HG02981 (cell line): ENCODE data around the gene INTS6.

Experiments used
- ATAC-seq: cut with Tn5 transposase; IDR thresholded peaks from one replicate; pipeline ENCODE4 v1.9.1; 2021; ENCODE audit warnings: mild to moderate bottlenecking, moderate library complexity; ENCODE audit not compliant: unreplicated experiment

The INTS6 gene

DNA sequence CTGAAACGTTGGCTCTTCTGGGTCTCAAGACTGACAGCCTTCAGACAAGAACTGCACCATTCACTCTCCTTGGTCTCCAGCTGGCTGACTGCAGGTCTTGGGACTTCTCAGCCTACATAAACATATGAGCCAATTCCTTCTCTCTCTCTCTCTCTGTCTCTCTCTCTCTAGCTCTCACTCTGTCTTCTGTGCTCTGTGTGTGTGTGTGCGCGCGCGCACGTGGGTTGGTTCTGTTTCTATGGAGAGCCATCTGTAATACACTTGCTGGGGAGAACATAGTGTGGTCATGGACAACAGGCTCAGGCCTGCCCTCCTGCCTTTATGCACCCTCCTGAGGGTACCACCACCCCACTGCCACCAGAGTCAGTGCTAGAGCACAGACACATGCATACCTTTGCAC is 127.0 kb downstream of the INTS6 start:
- ATAC-seq, result no peak

DNA sequence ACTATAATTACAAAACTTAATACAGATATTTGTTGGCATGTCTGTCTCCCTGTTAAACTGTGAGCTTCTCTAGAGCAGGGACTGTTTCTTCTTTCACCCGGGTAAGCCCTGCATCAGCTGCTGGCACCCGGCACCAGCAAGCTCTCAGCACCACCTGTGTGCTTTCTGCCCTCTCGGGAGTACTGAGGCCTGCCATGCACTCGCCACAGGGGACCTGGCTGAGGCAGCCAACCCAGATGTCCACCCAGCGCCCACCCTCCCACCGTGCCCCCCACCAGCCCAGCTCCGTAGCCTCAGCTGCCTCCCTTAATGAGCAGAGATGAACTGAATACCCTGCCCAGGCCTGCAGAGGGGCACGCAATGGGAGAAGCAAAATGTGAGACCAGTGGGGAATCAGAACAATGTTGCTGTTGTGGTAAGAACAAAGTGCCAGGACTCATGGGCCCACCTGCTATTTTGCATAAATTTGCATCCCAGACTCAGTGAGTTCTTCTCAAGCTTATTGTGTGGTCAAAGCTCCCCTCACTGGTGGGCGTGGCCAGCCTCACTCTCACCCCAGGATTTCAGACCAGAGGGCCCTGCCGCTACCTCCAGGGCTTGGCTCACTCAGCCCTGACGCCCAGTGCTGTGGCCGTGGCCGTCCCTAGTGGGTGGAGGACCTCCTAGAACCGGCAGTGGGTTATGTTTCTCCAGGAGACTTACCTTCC is 128.0 kb downstream of the INTS6 start:
- ATAC-seq, result no peak

DNA sequence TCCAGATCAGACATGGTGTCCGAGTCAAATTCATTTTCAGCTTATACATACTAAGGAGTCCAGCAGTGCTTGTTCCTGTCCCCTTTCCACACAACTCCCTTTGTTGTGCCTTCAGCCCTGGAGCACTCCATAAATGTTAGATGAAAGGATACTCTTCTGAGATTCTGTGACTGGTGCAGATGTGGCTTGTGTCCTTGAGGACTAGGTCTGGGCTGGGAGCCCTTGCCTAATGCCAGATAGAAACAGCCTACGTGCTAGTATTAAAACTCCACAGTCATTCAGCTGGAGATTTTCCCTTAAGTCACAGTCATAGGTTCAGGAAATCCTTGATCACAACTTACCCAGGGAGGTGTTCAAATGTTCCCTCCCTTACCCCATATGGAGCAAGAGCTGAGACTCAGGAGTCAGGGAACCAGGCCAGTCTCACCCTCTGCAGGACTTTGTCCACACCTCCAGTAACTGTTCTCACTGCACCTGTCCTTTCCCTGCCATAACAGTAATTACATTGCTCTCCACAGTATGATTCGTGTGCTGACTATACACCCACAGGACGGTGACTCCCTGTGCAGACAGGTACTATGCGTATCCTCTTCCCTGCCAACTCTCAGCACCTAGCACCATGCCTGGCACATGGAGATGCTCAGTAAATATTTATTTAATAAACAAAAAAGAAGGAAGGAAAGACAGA is 128.9 kb downstream of the INTS6 start:
- no peak for ATAC-seq

DNA sequence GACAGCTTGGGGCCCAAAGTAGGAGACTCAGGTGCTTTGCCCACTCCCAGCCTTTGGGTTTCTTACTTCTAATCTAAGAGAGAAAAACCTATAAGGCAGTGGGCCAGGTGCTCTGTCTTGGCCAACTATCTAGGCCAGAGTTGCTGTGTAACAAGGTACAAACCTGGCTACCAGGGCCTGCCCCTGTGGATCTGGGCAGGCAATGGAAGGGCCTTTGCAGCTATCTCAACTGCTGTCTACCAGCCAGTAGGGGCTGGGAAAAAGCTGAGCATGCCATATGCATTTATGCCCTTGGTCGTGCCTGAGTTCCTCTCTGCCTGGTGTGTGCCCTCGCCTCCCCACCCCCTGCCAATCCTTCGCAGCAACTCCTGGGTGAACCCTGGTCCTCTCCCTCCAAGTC is 130.0 kb downstream of the INTS6 start:
- no peak for ATAC-seq

DNA sequence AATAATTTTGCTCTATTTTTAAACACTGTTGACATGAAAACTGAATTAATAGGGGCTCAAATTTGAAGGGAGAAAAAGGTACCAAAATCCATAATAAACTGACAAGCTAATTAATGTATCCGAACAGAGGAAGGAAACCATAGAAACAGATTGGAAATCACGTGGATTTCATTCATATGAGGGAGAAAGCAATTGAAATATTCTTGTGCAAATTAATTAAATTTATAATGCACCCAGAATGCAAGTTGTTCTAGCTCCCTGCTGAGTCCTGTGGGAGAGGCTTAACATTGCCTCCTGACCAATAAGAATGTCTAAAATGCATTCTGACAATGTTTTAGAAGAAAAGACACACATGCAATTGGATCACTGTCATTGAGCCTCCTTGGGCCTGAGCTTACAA is 131.0 kb downstream of the INTS6 start:
- no peak for ATAC-seq

DNA sequence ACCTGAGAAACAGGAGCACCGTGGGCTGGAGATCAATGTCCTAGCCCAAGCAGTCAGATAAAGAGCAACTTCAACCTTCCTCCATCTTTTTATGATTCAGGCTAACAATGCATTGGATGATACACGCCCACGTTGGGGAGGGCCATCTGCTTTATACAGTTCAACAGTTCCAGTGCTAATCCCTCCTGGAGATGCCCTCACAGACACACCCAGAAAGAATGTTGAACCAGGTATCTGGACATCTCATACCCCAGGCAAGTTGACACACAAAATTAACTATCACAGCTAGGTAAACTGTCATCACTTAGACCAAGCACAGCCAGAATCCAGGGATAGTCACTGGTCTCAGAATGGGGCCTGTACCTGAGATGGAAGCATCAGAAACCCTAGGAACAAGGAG is 134.0 kb downstream of the INTS6 start:
- ATAC-seq, result no peak

DNA sequence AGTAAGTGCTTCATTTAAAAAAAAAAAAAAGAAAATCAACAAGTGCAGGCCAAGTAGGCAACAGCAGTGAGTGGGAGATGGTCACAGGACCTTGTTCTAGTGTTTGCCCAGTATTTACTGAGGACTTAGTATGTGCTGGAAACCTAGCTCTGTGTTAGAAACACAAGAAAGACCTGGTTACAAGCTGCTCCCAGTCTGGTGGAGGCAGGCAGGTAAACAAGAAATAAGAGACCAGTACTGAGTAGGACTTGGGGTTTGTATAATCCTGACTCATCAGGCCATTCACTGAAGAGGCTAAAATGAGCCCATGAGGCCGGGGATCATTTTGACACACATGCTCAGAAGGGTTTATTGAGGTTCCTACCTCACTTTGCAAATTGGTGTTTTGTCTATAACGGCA is 134.8 kb downstream of the INTS6 start:
- no peak for ATAC-seq

DNA sequence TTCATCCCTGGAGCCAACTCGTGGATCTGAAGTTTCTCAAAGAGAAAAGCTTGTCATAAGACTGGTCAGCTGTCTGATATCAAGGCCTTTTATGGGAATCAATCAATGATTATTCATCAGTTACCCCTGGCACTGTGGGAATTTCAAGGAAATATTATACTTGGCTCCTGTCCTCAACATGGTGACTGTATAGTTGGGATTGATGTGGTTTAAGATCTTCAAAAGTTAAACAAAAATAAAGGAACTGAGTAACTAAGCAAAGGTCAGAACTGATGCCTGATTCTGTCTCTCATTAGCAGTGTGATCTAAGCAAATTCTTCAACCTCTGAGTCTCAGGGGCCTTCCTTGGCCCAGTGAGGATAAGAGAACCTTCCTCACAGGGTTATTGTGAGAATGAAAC is 135.6 kb downstream of the INTS6 start:
- no peak for ATAC-seq

DNA sequence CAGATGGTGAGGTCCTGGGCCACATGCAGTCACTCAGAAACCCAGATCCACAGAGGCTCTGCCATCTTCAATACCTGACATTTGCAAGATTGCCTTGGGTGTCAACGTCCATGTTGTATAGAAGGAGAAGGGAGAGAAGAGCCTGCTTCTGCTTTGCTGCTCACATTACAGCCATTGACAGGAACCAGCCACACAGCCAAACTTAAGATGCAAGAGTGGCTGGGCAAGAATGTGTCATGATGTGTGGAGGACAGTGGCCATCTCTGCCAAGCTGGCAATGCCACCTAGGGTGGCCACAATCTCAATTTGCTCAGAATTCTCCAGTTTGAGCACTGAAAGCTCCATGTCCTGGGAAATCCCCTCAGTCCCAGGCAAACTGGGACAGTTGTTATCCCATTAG is 139.2 kb downstream of the INTS6 start:
- no peak for ATAC-seq

DNA sequence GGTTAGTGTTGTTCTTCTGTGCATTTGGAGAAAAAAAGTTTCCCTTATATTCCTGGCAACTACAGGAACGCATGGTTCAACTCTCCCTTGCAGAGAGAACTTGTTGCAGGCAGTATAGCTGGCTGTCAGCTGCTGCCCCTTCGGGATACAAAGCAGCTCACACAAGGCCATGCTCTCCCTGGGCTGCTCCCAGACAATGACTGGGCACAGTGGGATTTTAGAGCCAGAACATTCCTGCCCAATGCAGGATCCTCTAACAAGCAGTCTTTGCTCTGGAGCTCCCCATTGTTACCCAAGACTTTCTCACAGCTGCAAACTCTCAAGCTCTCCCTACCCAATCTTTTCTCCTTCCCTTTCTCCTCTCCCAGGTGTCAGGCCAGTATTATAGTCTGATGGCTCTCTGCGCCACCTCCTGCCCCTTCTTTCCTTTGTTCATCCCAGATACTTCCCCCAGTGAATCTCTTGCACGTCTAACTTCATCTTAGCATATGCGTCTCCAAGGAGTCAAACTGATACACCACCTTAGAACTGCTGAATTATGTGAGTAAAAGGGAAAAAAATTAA is 140.8 kb downstream of the INTS6 start:
- no peak for ATAC-seq
